Kidney tubule cell (primary cell): ENCODE results near the gene IGSF3.
"Not testable (repeated sequence)": the region's sequence is repeated elsewhere in the genome, so short reads cannot be mapped to it uniquely, and the experiment has no call there.

Experiments used
- DNase-seq: peaks from one replicate; pipeline ENCODE4 v3.0.0-alpha.2; 2018; ENCODE audit warnings: low spot score

Gene IGSF3

GRCh38 chr1:116629441-116629840, 38.1 kb downstream of the IGSF3 start:
- DNase-seq = not testable (repeated sequence)

- no peak for DNase-seq
Observed at GRCh38 chr1:116628448-116628847, 39.1 kb downstream of the IGSF3 start.

GRCh38 chr1:116627357-116627756, 40.2 kb downstream of the IGSF3 start:
- DNase-seq = peak; percentile 50

- DNase-seq = peak; percentile 29
Observed at GRCh38 chr1:116626915-116627314, 40.6 kb downstream of the IGSF3 start.

- DNase-seq = not testable (repeated sequence)
Observed at GRCh38 chr1:116625155-116625554, 42.4 kb downstream of the IGSF3 start.

GRCh38 chr1:116624040-116624439, 43.5 kb downstream of the IGSF3 start:
- DNase-seq = no peak

GRCh38 chr1:116622496-116622895, 45.0 kb downstream of the IGSF3 start:
- peak; percentile 35 for DNase-seq

- peak; percentile 45 for DNase-seq
Observed at GRCh38 chr1:116621756-116622155, 45.8 kb downstream of the IGSF3 start.

GRCh38 chr1:116620392-116620791, 47.1 kb downstream of the IGSF3 start:
- not testable (repeated sequence) for DNase-seq

GRCh38 chr1:116619106-116619505, 48.4 kb downstream of the IGSF3 start:
- not testable (repeated sequence) for DNase-seq

GRCh38 chr1:116617808-116618207, 49.7 kb downstream of the IGSF3 start:
- not testable (repeated sequence) for DNase-seq

- DNase-seq = not testable (repeated sequence)
Observed at GRCh38 chr1:116613825-116614224, 53.7 kb downstream of the IGSF3 start.

GRCh38 chr1:116609801-116610371, 57.6 kb downstream of the IGSF3 start:
- not testable (repeated sequence) for DNase-seq

- not testable (repeated sequence) for DNase-seq
Observed at GRCh38 chr1:116608841-116609240, 58.7 kb downstream of the IGSF3 start.

- DNase-seq = not testable (repeated sequence)
Observed at GRCh38 chr1:116608151-116608550, 59.4 kb downstream of the IGSF3 start.

GRCh38 chr1:116607463-116607862, 60.1 kb downstream of the IGSF3 start:
- not testable (repeated sequence) for DNase-seq

GRCh38 chr1:116606067-116606466, 61.5 kb downstream of the IGSF3 start:
- DNase-seq = not testable (repeated sequence)

GRCh38 chr1:116605315-116605714, 62.2 kb downstream of the IGSF3 start:
- DNase-seq = no peak

- DNase-seq = not testable (repeated sequence)
Observed at GRCh38 chr1:116604408-116604807, 63.1 kb downstream of the IGSF3 start.

- DNase-seq = not testable (repeated sequence)
Observed at GRCh38 chr1:116603646-116604045, 63.9 kb downstream of the IGSF3 start.

- DNase-seq = not testable (repeated sequence)
Observed at GRCh38 chr1:116599369-116599768, 68.2 kb downstream of the IGSF3 start.

- DNase-seq = not testable (repeated sequence)
Observed at GRCh38 chr1:116598420-116599036, 69.0 kb downstream of the IGSF3 start.

GRCh38 chr1:116597388-116597787, 70.1 kb downstream of the IGSF3 start:
- DNase-seq = not testable (repeated sequence)
